SIG-M5 treated with dmso at 0.1 percent for 504 hours (cell line): ENCODE measurements around the gene F10.

Source experiments
- DNase-seq: peaks from one replicate; lab custom pipeline; 2025; ENCODE audit not compliant: unreplicated experiment; lab: John Stamatoyannopoulos, UW

F10 gene

DNA sequence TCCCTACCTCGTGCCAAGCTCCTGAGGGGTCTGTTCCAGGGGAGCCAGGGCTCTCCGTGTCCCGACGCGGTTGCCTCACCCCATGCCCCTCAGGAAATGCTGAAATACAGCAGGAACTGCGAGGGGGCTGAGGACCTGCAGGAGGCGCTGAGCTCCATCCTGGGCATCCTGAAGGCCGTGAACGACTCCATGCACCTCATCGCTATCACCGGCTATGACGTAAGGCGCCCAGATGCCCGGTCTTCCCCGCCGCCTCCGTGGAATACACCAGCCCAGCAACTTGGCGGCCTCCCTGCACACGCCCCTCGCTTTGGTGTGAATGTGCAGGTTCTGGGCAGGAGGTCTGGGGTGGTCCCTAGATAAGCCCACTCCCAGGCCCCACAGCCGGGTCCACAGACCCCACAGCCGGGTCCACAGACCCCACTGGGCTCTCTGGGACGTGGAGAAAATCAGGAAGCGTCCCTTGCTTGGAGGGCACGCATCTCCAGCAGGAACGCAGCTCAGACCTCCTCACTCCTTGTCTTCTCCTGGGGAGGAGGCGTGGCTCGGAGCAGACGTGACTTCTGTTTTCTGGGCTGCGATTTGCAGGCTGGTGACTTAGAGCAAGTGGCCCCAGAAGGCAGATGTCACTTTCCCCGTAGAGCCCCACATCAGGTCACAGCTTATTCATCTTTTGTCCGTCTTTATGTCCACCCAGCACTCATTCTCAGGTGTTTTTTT, 36.4 kb upstream of the F10 start:
- no peak for DNase-seq

DNA sequence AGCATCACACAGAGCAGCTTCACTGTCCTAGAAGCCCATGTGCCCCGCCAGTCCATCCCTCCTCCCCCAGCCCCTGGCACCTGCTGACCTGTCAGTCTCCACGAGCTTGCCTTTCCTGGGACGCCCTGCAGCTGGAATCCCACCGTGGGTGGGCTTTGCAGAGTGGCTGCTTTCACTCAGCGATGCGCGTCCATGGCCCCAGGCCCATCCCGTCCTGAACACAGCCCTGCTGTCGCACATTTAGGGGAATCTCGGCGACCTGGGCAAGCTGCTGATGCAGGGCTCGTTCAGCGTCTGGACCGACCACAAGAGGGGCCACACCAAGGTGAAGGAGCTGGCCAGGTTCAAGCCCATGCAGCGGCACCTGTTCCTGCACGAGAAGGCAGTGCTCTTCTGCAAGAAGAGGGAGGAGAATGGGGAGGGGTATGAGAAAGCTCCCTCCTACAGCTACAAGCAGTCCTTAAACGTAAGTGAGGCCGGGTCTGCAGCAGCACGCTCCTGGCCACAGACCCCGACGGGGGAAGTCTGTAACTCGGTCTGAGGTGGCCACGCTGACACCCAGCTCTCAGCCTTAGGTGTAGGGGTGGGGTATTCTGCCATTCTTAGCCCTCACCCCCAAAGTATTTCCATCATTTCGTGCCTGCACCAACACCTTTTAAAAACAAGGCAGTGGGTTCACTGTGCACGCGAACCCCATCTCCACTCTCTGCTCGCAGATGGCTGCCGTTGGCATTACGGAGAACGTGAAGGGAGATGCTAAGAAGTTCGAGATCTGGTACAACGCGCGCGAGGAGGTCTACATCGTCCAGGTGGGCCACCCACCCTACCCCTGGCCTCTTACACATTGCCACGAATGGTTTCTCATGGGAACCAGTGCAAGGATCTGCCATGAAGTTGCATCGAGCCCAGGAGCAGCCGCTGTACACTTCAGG, 35.3 kb upstream of the F10 start:
- no peak for DNase-seq

DNA sequence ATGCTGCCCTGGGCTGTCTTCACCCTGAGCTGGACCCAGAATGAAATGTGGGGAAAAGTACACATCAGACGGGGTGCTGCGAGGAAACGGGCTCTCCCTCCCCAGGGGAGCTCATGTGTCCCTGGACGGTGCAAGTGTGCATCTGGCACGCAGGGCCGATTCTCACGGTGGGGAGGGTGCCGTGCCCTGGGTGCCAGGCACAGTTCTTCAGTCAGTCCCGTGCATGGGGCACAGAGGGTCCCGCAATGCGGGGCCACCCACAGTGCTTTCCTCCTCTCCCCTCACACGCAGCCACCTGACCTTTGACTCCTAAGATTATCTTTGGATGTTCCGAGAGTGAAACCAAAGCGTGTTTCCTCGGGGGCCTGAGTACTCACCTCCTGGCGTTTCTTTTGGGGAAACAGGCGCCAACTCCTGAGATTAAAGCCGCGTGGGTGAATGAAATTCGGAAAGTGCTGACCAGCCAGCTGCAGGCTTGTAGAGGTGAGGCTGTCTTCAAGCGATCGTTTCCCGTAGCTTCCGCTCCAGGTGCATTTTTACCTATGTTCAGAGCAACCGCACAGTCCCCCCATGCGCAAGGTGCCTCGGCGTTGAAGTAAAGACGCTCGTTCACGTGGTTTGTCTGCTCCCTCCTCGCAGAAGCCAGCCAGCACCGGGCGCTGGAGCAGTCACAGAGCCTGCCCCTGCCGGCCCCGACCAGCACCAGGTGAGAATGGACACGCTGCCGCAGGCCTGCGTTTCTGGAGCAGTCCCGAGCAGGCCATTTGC, 34.5 kb upstream of the F10 start:
- no peak for DNase-seq

DNA sequence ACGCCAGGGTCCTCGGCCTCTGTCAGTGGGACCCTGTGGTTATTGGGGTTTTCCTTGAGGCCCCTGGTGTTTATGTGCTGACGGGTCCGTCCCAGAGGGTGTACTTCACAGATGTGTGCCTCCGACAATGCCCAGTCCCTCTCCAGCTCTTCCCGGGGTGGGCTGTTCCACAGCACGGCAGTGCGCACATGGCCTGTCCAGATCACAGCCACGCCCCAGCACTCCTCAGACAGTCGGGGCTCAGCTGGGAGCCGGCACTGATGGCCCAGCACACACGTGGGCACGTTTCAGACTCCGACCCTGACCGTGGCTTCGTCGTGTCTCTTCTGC, 33.9 kb upstream of the F10 start:
- no peak for DNase-seq

GRCh38 chr13:113089693-113090414, 32.7 kb upstream of the F10 start:
- DNase-seq = no peak

DNA sequence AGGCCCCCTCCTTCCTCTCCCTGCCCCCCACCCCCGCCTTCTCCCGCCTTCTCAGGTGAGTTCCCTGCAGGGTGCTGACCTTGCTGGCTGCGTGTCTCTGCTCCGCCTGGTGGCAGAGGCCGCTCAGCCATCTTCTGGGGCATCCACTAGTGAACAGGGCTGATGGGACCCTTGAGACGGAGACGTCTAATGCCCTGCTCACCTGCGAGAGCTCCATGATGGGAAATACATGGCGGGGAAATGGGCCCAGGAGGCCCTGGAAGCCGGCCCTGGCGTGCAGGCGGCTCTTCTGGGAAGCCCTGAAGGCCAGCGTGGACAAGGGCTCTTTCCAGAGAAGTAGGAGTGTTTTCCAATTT, 32.2 kb upstream of the F10 start:
- DNase-seq = no peak

DNA sequence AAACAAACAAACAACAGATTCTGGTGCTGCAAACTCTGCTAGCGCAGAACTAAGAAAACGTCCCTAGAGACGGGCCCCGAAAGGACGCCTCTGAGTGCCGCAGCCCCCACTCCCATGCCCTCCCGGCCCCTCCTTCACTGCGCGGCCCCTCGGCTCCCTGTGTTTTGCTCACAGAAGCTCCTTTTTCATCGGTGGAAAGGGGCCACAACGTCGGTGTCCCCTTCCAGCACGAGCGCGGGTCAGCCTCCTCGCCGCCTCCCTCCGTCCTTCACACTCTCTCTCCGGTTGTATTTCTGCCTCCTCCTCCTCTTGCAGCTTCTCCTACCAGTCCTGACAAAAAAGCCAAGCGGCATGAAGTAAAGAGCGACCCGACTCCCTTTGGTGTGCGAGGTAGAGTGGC, 31.8 kb upstream of the F10 start:
- DNase-seq = no peak

- DNase-seq = no peak
Measured at GRCh38 chr13:113091211-113091771, 31.3 kb upstream of the F10 start.

DNA sequence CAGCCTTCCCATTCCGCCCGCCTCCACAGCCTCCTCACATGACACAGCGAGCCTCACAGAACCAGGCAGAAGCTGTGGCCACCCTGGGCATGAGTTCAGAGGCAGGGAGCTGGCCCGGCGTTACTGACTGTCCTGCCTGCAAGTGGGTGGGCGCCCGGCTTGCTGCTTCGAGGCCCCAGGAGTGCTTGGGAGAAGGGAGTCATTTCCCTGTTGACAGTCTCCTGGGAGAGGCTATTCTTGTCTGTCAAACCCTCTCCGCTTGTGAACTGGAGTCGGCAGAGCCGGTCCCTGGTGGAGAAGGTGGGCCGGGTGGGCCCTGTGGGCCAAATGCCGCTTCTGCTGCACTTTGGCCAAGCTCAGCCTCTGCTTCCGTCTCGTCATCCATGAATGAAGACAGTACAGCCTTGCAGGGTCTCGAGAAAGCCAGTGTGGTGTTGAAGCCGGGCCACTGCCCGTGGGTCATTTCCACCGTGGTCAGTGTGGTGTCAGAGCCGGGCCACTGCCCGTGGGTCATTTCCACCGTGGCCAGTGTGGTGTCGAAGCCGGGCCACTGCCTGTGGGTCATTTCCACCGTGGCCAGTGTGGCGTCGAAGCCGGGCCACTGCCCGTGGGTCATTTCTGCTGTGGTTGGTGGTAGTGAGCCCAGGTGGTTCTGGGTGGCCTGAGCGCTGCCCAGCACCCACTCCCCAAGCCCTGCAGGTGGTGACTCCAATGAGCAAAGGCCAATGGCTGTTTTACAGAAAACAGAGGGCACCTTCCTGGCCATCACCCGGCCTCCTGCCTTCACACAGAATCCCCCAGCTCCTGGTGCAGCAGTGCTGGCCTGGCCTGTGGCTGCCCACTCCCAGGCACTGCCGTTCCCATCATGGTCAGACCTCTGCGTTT, 30.5 kb upstream of the F10 start:
- DNase-seq = no peak

- DNase-seq = no peak
Measured at GRCh38 chr13:113092776-113093579, 29.6 kb upstream of the F10 start.

GRCh38 chr13:113093580-113094409, 28.8 kb upstream of the F10 start:
- no peak for DNase-seq

- DNase-seq = no peak
Measured at GRCh38 chr13:113094410-113094800, 28.2 kb upstream of the F10 start.

GRCh38 chr13:113095146-113096051, 27.2 kb upstream of the F10 start:
- DNase-seq = no peak

DNA sequence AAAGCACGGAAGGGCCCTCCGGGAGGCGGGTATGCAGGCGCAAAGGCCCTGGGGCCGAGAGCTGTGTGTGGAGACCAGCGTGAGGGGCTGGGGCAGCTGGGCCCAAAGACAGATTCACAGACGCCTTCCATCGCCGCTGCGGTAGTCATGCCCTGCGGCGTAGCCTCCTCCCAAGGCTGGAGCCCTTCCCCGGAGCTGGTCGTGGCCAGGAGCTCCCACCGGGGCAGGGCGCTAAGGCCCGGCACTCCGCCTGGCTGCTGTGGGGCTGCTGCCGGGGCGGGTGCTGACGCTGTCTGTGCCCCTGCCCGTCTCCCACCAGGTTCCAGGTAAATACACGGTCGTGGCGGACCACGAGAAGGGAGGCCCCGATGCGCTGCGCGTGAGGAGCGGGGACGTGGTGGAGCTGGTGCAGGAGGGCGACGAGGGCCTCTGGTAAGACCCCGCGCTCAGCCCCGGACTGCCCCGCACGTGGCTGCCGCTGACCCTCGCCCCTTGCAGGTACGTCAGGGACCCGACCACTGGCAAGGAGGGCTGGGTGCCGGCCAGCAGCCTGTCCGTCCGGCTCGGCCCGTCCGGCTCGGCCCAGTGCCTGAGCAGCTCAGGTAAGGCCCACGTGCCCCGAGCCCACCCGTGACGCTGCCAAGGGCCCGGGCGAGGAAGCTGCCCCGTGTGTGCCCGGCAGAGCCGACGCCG, 26.4 kb upstream of the F10 start:
- DNase-seq = no peak

- no peak for DNase-seq
Measured at GRCh38 chr13:113096745-113097305, 25.8 kb upstream of the F10 start.

DNA sequence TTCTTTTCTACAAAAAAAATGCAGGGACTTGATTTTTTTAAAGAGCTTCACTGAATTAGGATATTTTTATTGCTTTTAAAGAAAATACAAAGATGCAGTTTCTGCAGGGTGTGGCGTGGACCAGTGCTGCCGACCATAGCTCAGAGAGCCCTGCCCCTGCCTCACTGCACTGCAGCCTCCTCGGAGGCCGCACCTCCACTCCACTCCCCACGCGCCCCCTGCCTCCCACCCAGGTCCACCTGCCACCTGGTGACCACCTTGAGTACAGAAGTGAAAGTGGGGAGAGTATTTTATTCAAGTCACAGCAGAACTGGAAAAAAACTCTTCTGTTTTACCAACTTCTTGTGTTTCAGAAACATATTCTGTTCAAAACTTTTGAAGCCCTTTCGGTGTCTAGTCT, 24.9 kb upstream of the F10 start:
- no peak for DNase-seq
